Body of pancreas (tissue), 4 donors: ENCODE data around the gene SLC4A4. TPM values are rescaled to one million over a fixed set of nuclear protein-coding genes. Genes with fewer than 3 reads are reported as not detected.

Experiments
- ATAC-seq: fragments of 150-250 bp; one replicate; pipeline ENCODE4 v1.9.1; 2016
- DNase-seq, 4 donors: peaks; one replicate each; pipeline ENCODE4 v3.0.0-alpha.2; 2019
- H3K27ac ChIP-seq, 4 donors: fragments of 200-600 bp; sonication (generic); 1 replicate in 3 of 4; 2 replicates in 1 of 4; pipeline versions ENCODE4 v1.5.1 to v1.6.1; 2016 to 2019; ENCODE audit warnings: mild to moderate bottlenecking in 1 of 4, mixed read lengths in 1 of 4, moderate library complexity in 1 of 4
- H3K27me3 ChIP-seq, 2 donors: fragments of 200-600 bp; sonication (generic); one replicate each; pipeline ENCODE4 v1.6.0; 2016; ENCODE audit warnings: mild to moderate bottlenecking in 1 of 2
- H3K36me3 ChIP-seq, 2 donors: fragments of 200-600 bp; sonication (generic); replicated peaks in 1 of 2; 2 replicates each; pipeline ENCODE4 v1.5.1; 2016; ENCODE audit warnings: low read depth in 2 of 2; ENCODE audit not compliant: insufficient read depth in 1 of 2
- H3K4me1 ChIP-seq: fragments of 200-600 bp; sonication (generic); one replicate; pipeline ENCODE4 v1.6.0; 2016
- H3K4me3 ChIP-seq, 2 donors: fragments of 200-600 bp; sonication (generic); 1 replicate in 1 of 2; 2 replicates in 1 of 2; pipeline ENCODE4 v1.5.1; 2016 to 2019
- H3K9me3 ChIP-seq, 3 donors: fragments of 200-600 bp; sonication (generic); 1 replicate in 2 of 3; 2 replicates in 1 of 3; pipeline ENCODE4 v1.5.1; 2016
- CTCF ChIP-seq, 7 experiments: fragments of 450-650 bp in 4 of 7; fragments of 200-600 bp in 3 of 7; sonication (generic) in 3 of 7; IDR thresholded peaks; one replicate each; pipeline ENCODE4 v1.5.1; 2016 to 2019; ENCODE audit warnings: antibody characterized with exemption in 7 of 7
- POLR2A ChIP-seq, 3 donors: fragments of 450-650 bp; IDR thresholded peaks; one replicate each; pipeline ENCODE4 v1.6.1; 2016; ENCODE audit warnings: antibody characterized with exemption in 3 of 3, mild to moderate bottlenecking in 2 of 3
- WGBS, 2 donors: methylation state at CpG; one replicate each; pipeline ENCODE4 v1.1.5; 2017; 5-methylcytosine and 5-hydroxymethylcytosine counted together
- intact Hi-C: fragments of 100-400 bp; cut with DNase I; formaldehyde crosslinking; loops from one replicate; pipeline ENCODE4 v1.15.1; 2023
- total RNA-seq, 2 donors: library from RNA; depleted of rRNA; stranded (reverse); fragments of >200 nt; gene quantifications; one replicate each; pipeline ENCODE4 v1.1.0, GENCODE V29; 2016

SLC4A4 gene
- total RNA-seq, 2 donors from 2014 or later, result 334 to 402 TPM

GRCh38 chr4:71429962-71430361 lies 91.1 kb downstream of the SLC4A4 start:
- Histone ChIP-seq H3K9me3 (no peaks in the 10 kb centered on the region), H3K4me1 (no peaks in the 10 kb centered on the region), H3K27me3 (no peaks in the 10 kb centered on the region), H3K27ac (no peak overlapping the region), H3K36me3 (no peaks in the 10 kb centered on the region), H3K4me3 (no peak overlapping the region)
- DNase-seq (no peak), ATAC-seq (no peak)
- no peak for TF ChIP-seq CTCF (IDR thresholded peaks at IDR 0.05)
- no peak for TF ChIP-seq POLR2A (IDR thresholded peaks at IDR 0.05)
- intact Hi-C loops, result no loop called here

GRCh38 chr4:71430609-71431008 lies 91.8 kb downstream of the SLC4A4 start:
- intact Hi-C loops, result no loop called here
- H3K36me3 ChIP-seq, result no peaks in the 10 kb centered on the region
- H3K27me3 ChIP-seq, result no peaks in the 10 kb centered on the region
- no peaks in the 10 kb centered on the region for H3K4me1 ChIP-seq
- H3K27ac ChIP-seq, result peak overlapping the region in 1 of 4 donors; percentile 36
- no peak for DNase-seq
- no peaks in the 10 kb centered on the region for H3K9me3 ChIP-seq
- no peak overlapping the region for H3K4me3 ChIP-seq
- ATAC-seq, result peak; percentile 16
- TF ChIP-seq CTCF (IDR thresholded peaks at IDR 0.05) (no peak), POLR2A (IDR thresholded peaks at IDR 0.05) (no peak)
- WGBS, 2 donors, result 17 to 28% methylated on average over 2 of the region's 2 CpGs

- ATAC-seq, result no peak
- H3K4me3 ChIP-seq, result no peak overlapping the region
- H3K27me3 ChIP-seq, result no peaks in the 10 kb centered on the region
- 42 to 61% methylated on average over 2 of the region's 2 CpGs for WGBS, 2 donors
- H3K36me3 ChIP-seq, result peaks cover 0 to 2% of the 10 kb centered on the region in 2 donors
- no peak for TF ChIP-seq POLR2A (IDR thresholded peaks at IDR 0.05)
- no peak for TF ChIP-seq CTCF (IDR thresholded peaks at IDR 0.05)
- H3K9me3 ChIP-seq, result no peaks in the 10 kb centered on the region
- intact Hi-C loops, result no loop called here
- no peak for DNase-seq
- peaks cover 14% of the 10 kb centered on the region for H3K4me1 ChIP-seq
- H3K27ac ChIP-seq, result peak overlapping the region in 1 of 4 donors; percentile 26
These were observed 101.8 kb downstream of the SLC4A4 start for GRCh38 chr4:71440612-71441011.

GRCh38 chr4:71441186-71442169 lies 102.7 kb downstream of the SLC4A4 start:
- Histone ChIP-seq H3K36me3 (peaks cover 0 to 2% of the 10 kb centered on the region in 2 donors), H3K9me3 (no peaks in the 10 kb centered on the region), H3K27me3 (no peaks in the 10 kb centered on the region), H3K27ac (peak overlapping the region in 1 of 4 donors; percentile 35), H3K4me3 (no peak overlapping the region), H3K4me1 (peaks cover 14% of the 10 kb centered on the region)
- 40 to 48% methylated on average over 5 of the region's 5 CpGs for WGBS, 2 donors
- intact Hi-C loops, result no loop called here
- no peak for TF ChIP-seq CTCF (IDR thresholded peaks at IDR 0.05)
- TF ChIP-seq POLR2A (IDR thresholded peaks at IDR 0.05), result no peak
- no peak for ATAC-seq
- peak in 2 of 4 donors; percentile 18 to 35 for DNase-seq
